ENCODE results near the gene AGPAT1.

Gene AGPAT1

GRCh38 chr6:32120573-32121059 is 55.3 kb downstream of the AGPAT1 start:
- H3K9ac ChIP-seq (ENCODE audit: low read length) = no peak overlapping the region
- H3K4me3 ChIP-seq (ENCODE audit: low read length) = no peak overlapping the region
- H3K27ac ChIP-seq (ENCODE audit: low read depth, low read length) = no peak overlapping the region
- no peaks in the 10 kb centered on the region for H3K27me3 ChIP-seq (ENCODE audit: control insufficient read depth, insufficient read depth, low read length)
- peaks cover 42% of the 10 kb centered on the region for H3K36me3 ChIP-seq (ENCODE audit: control insufficient read depth, insufficient read depth, low read length)
- H3K4me1 ChIP-seq (ENCODE audit: control insufficient read depth, insufficient read depth, low read length) = no peaks in the 10 kb centered on the region

- Histone ChIP-seq H3K36me3 (ENCODE audit: control insufficient read depth, insufficient read depth, low read length) (peaks cover 44% of the 10 kb centered on the region), H3K4me3 (ENCODE audit: low read length) (no peak overlapping the region)
Measured at GRCh38 chr6:32118782-32119628, 56.9 kb downstream of the AGPAT1 start.

More at GRCh38 chr6:32118782-32119628, 56.9 kb downstream of the AGPAT1 start:
- no peaks in the 10 kb centered on the region for H3K27me3 ChIP-seq (ENCODE audit: control insufficient read depth, insufficient read depth, low read length)
- H3K27ac ChIP-seq (ENCODE audit: low read depth, low read length) = peak overlapping the region; percentile 14
- no peaks in the 10 kb centered on the region for H3K4me1 ChIP-seq (ENCODE audit: control insufficient read depth, insufficient read depth, low read length)
- H3K9ac ChIP-seq (ENCODE audit: low read length) = no peak overlapping the region
